Measurements from ENCODE around the gene TSC22D4. TPM values are rescaled to one million over a fixed set of nuclear protein-coding genes. Genes with fewer than 3 reads are reported as not detected.

TSC22D4 gene
- total and polyA plus RNA-seq, 9 of the 15 experiments (the other 6 are each of a cell fraction or from before 2014, with no cell fraction given), result 0.37 to 107 (median 28.7) TPM

GRCh38 chr7:100444311-100445278 is 34.4 kb downstream of the TSC22D4 start (continued):
- TF ChIP-seq ZNF318 (IDR thresholded peaks at IDR 0.05; ENCODE audit: borderline replicate concordance in 1 of 2, low read depth in 1 of 2) (peak in 1 of 2 experiments; percentile 91; a peak in 2 of 4 replicates), ZBTB34 (CRISPR knock-in tag; IDR thresholded peaks at IDR 0.05) (0 out of 2 replicates have a peak, but pooled peaks have one; percentile 3), RAD51 (IDR thresholded peaks at IDR 0.05; ENCODE audit: borderline replicate concordance, low read depth) (peak; percentile 86), UBTF (IDR thresholded peaks at IDR 0.05; ENCODE audit: borderline replicate concordance in 1 of 2, low read depth in 2 of 2, low read length in 2 of 2) (0 out of 4 replicates have a peak, but pooled peaks have one; percentile 42 to 44), E2F5 (CRISPR knock-in tag; IDR thresholded peaks at IDR 0.05) (no peak), SMARCB1 (IDR thresholded peaks at IDR 0.05; ENCODE audit: insufficient read length, low read depth) (no peak), TEAD1 (CRISPR knock-in tag; IDR thresholded peaks at IDR 0.05) (peak; percentile 16 to 27; a peak in 1 of 4 replicates), ZNF644 (tag; IDR thresholded peaks at IDR 0.05; ENCODE audit: low read depth) (peak; percentile 90), ZNF395 (CRISPR knock-in tag; IDR thresholded peaks at IDR 0.05) (peak; percentile 90)

All from K562 (cell line).